ENCODE measurements around the gene TRAPPC10. TPM values are rescaled to one million over a fixed set of nuclear protein-coding genes. Genes with fewer than 3 reads are reported as not detected.

TRAPPC10 gene
- total and polyA plus RNA-seq, 2 donors (not counting 1 experiment from before 2014, with no cell fraction given) = 61.7 to 145 TPM

Small RNA genes lying within 50 kb of the gene (small RNA-seq; reads per million reads assigned to genes)
- not detected for gene RNU6-1150P (ENCODE audit: insufficient read length, low read depth, low replicate concordance)

Other genes starting within 250 kb of the TRAPPC10 start
- 14.0 and 15.6 TPM in 2 replicates for gene CSTB, start 236.0 kb upstream of the TRAPPC10 start, total RNA-seq
- 9.3 and 28.3 TPM in 2 replicates for gene CSTB, start 236.0 kb upstream of the TRAPPC10 start, polyA plus RNA-seq
- 27.8 and 28.6 TPM in 2 replicates for gene RRP1, start 222.7 kb upstream of the TRAPPC10 start, total RNA-seq
- gene RRP1, start 222.7 kb upstream of the TRAPPC10 start, polyA plus RNA-seq = 9.6 and 11.7 TPM in 2 replicates
- gene AGPAT3, start 147.1 kb upstream of the TRAPPC10 start, total RNA-seq = 44.4 and 49.3 TPM in 2 replicates
- 14.3 and 16.4 TPM in 2 replicates for gene AGPAT3, start 147.1 kb upstream of the TRAPPC10 start, polyA plus RNA-seq
- 9.1 and 13.5 TPM in 2 replicates for gene PWP2, start 95.1 kb downstream of the TRAPPC10 start, total RNA-seq
- gene PWP2, start 95.1 kb downstream of the TRAPPC10 start, polyA plus RNA-seq = 3.6 and 7.7 TPM in 2 replicates
- gene GATD3, start 121.4 kb downstream of the TRAPPC10 start, total RNA-seq = 27.7 and 28.5 TPM in 2 replicates
- gene GATD3, start 121.4 kb downstream of the TRAPPC10 start, polyA plus RNA-seq = 27.7 and 45.7 TPM in 2 replicates
- 124 and 127 TPM in 2 replicates for gene ICOSLG, start 228.6 kb downstream of the TRAPPC10 start, total RNA-seq
- 40.2 and 64.5 TPM in 2 replicates for gene ICOSLG, start 228.6 kb downstream of the TRAPPC10 start, polyA plus RNA-seq
- not detected in 2 replicates for gene DNMT3L, start 249.6 kb downstream of the TRAPPC10 start, total RNA-seq
- not detected in 2 replicates for gene DNMT3L, start 249.6 kb downstream of the TRAPPC10 start, polyA plus RNA-seq